Fibroblast of gingiva (primary cell): ENCODE data around the gene ACSBG1.

Experiments used
- DNase-seq: peaks from one replicate; pipeline ENCODE4 v3.0.0-alpha.2; 2011; ENCODE audit warnings: low read depth

Gene ACSBG1

GRCh38 chr15:78129077-78129750, 105.2 kb downstream of the ACSBG1 start:
- DNase-seq: no peak

GRCh38 chr15:78127882-78128281, 106.5 kb downstream of the ACSBG1 start:
- DNase-seq: no peak

- DNase-seq: no peak
These were observed 109.1 kb downstream of the ACSBG1 start for GRCh38 chr15:78125267-78125666.

GRCh38 chr15:78120523-78120922, 113.8 kb downstream of the ACSBG1 start:
- DNase-seq: no peak
